Osteoblast (primary cell): ENCODE results near the gene NIPSNAP3A. TPM values are rescaled to one million over a fixed set of nuclear protein-coding genes. Genes with fewer than 3 reads are reported as not detected.

Experiments used
- DNase-seq: peaks from one replicate; pipeline ENCODE4 v3.0.0; 2011; ENCODE audit warnings: low spot score, mixed read lengths; ENCODE audit not compliant: insufficient read length; ENCODE audit errors: missing footprints
- H2AFZ ChIP-seq: 2 replicates; pipeline ENCODE4 v1.6.0; 2011; ENCODE audit warnings: mild to moderate bottlenecking, low read length
- H3K27ac ChIP-seq: 2 replicates; pipeline ENCODE4 v1.5.1; 2011; ENCODE audit warnings: mild to moderate bottlenecking, low read depth, low read length, moderate library complexity
- H3K27me3 ChIP-seq: 2 replicates; pipeline ENCODE4 v1.6.0; 2012; ENCODE audit warnings: mild to moderate bottlenecking, control low read depth, inconsistent platforms, low read length, moderate library complexity; ENCODE audit not compliant: insufficient read depth
- H3K36me3 ChIP-seq: 2 replicates; pipeline ENCODE4 v1.5.1; 2011; ENCODE audit warnings: mild to moderate bottlenecking, low read length, control low read depth, moderate library complexity; ENCODE audit not compliant: insufficient read depth
- H3K4me1 ChIP-seq: 2 replicates; pipeline ENCODE4 v1.5.1; 2011; ENCODE audit warnings: mild to moderate bottlenecking, low read length, control low read depth, moderate library complexity; ENCODE audit not compliant: insufficient read depth
- H3K4me2 ChIP-seq: 2 replicates; pipeline ENCODE4 v1.6.0; 2011; ENCODE audit warnings: mild to moderate bottlenecking, low read length; ENCODE audit not compliant: insufficient read depth
- H3K4me3 ChIP-seq: fragments of 200-600 bp; sonication (generic); 3 replicates; pipeline ENCODE4 v1.5.1; 2012; ENCODE audit warnings: mild to moderate bottlenecking, low read length, inconsistent platforms; ENCODE audit not compliant: insufficient read depth
- H3K79me2 ChIP-seq: 2 replicates; pipeline ENCODE4 v1.6.0; 2012; ENCODE audit warnings: mild to moderate bottlenecking, low read length, control low read depth, inconsistent platforms; ENCODE audit not compliant: insufficient read depth
- H3K9me3 ChIP-seq: 2 replicates; pipeline ENCODE4 v1.5.1; 2011; ENCODE audit warnings: low read depth, low read length, control low read depth
- H4K20me1 ChIP-seq: 2 replicates; pipeline ENCODE4 v1.6.0; 2012; ENCODE audit warnings: mild to moderate bottlenecking, low read length, control low read depth; ENCODE audit not compliant: insufficient read depth
- total RNA-seq: library from RNA; depleted of rRNA; stranded (reverse); fragments of >200 nt; gene quantifications from 2 replicates; pipeline ENCODE4 v1.2.3, GENCODE V29; 2012
- TF ChIP-seq, protein P1 (sequence below): IDR thresholded peaks from 2 replicates; pipeline ENCODE4 v1.5.1; 2011; ENCODE audit warnings: mild to moderate bottlenecking, low read depth, low read length, moderate library complexity; ENCODE audit errors: extremely low read depth

Gene NIPSNAP3A
- total RNA-seq, 1 donor: 42.7 TPM

DNA sequence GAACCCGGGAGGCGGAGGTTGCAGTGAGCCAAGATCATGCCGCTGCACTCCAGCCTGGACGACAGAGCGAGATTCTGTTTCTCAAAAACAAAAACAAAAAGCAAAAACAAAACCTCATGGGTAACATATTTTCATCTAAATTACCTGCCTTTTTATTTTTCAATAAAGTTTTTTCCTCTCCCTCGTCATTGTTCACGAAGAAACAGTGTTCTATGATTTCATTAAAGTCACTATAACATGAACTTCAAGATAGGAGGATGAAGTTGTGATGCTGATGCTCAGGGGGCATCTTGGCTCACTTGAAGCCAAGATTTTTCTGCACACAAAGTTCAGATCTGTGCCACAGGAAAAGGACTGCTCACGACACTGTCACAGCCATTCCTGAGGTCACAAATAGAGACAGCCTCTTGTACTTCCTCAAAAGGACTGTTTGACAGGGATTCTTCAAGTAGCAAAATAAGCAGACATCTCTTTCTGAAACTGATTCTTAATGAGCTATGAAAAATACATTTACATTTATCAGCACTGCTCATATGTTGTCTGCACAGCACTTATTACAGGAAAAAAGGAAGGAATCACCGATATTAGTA lies 32.6 kb downstream of the NIPSNAP3A start:
- no peak for DNase-seq
- Histone ChIP-seq H3K27ac (no peak overlapping the region), H3K4me1 (peaks cover 10% of the 10 kb centered on the region), H3K79me2 (no peaks in the 10 kb centered on the region), H3K9me3 (no peaks in the 10 kb centered on the region), H4K20me1 (no peaks in the 10 kb centered on the region), H2AFZ (no peak overlapping the region), H3K4me3 (no peak overlapping the region), H3K36me3 (peaks cover 10% of the 10 kb centered on the region), H3K27me3 (no peaks in the 10 kb centered on the region), H3K4me2 (no peak overlapping the region)
- TF ChIP-seq, protein P1, sequence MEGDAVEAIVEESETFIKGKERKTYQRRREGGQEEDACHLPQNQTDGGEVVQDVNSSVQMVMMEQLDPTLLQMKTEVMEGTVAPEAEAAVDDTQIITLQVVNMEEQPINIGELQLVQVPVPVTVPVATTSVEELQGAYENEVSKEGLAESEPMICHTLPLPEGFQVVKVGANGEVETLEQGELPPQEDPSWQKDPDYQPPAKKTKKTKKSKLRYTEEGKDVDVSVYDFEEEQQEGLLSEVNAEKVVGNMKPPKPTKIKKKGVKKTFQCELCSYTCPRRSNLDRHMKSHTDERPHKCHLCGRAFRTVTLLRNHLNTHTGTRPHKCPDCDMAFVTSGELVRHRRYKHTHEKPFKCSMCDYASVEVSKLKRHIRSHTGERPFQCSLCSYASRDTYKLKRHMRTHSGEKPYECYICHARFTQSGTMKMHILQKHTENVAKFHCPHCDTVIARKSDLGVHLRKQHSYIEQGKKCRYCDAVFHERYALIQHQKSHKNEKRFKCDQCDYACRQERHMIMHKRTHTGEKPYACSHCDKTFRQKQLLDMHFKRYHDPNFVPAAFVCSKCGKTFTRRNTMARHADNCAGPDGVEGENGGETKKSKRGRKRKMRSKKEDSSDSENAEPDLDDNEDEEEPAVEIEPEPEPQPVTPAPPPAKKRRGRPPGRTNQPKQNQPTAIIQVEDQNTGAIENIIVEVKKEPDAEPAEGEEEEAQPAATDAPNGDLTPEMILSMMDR: no peak

DNA sequence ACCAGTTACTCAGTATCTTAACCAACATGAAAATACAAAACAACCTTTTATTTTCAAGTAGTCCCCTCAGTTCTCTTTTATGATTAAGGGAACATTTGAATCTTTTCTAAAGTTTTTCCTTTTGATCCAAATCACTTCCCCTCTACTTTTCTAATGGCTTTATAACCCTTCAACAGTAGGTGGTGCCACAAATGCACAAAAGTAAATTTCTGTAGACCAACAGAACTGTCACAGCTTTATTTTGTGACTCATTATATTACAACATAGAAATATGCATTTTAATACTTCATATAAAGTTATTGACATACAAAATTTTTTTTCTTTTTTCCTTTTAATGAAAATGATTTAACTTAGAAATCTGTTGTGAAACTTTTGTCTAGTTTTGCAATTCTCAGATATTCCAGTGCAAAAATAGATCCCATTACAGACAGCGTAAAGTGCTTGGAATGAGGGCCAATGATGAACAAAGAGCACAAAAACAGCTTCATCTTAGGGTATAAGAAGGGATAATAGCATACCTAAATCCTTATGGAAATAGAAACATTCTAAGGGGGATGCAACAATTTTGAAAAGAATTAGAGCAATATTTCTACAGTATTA lies 33.4 kb downstream of the NIPSNAP3A start:
- no peaks in the 10 kb centered on the region for H3K27me3 ChIP-seq
- H2AFZ ChIP-seq: no peak overlapping the region
- peak; percentile 78 for DNase-seq
- TF ChIP-seq, protein P1: peak; percentile 68
- H3K9me3 ChIP-seq: no peaks in the 10 kb centered on the region
- H3K4me2 ChIP-seq: no peak overlapping the region
- peaks cover 15% of the 10 kb centered on the region for H3K36me3 ChIP-seq
- H4K20me1 ChIP-seq: no peaks in the 10 kb centered on the region
- H3K79me2 ChIP-seq: no peaks in the 10 kb centered on the region
- peaks cover 10% of the 10 kb centered on the region for H3K4me1 ChIP-seq
- no peak overlapping the region for H3K27ac ChIP-seq
- H3K4me3 ChIP-seq: no peak overlapping the region

DNA sequence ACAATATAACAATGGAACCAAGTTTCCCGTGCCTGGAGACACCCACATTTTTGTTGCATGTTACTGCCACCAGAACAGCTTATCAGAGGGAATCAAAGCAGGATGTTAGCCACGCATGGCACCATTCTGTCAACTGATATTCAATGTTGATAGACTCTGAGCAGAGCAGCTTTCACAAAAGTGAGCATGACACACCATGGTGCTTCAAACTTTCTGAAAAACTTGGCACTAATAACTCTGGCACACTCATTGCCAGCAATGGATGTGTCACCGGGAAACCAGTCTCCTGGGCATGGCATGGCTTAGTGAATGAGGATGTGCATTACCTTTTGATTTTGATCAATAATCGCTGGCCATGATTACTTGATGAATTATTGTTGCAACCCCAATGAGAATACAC lies 36.1 kb downstream of the NIPSNAP3A start:
- H3K4me3 ChIP-seq: no peak overlapping the region
- H3K79me2 ChIP-seq: no peaks in the 10 kb centered on the region
- DNase-seq: no peak

GRCh38 chr9:104784098-104784497 lies 36.6 kb downstream of the NIPSNAP3A start:
- Histone ChIP-seq H2AFZ (no peak overlapping the region), H3K4me2 (no peak overlapping the region), H4K20me1 (no peaks in the 10 kb centered on the region), H3K4me1 (peaks cover 2% of the 10 kb centered on the region), H3K36me3 (peaks cover 19% of the 10 kb centered on the region), H3K79me2 (no peaks in the 10 kb centered on the region), H3K27ac (no peak overlapping the region), H3K4me3 (no peak overlapping the region), H3K27me3 (no peaks in the 10 kb centered on the region), H3K9me3 (no peaks in the 10 kb centered on the region)
- no peak for DNase-seq
- TF ChIP-seq, protein P1: no peak

More for the DNA sequence above, 36.1 kb downstream of the NIPSNAP3A start:
- Histone ChIP-seq H3K27ac (no peak overlapping the region), H4K20me1 (no peaks in the 10 kb centered on the region), H3K4me2 (no peak overlapping the region), H2AFZ (no peak overlapping the region), H3K9me3 (no peaks in the 10 kb centered on the region), H3K4me1 (peaks cover 2% of the 10 kb centered on the region), H3K27me3 (no peaks in the 10 kb centered on the region), H3K36me3 (peaks cover 16% of the 10 kb centered on the region)
- TF ChIP-seq, protein P1: no peak
